SU-DHL-6 (cell line): Measurements from ENCODE around the gene TMEM207.

ENCODE experiments used
- H2AFZ ChIP-seq: fragments of 200-600 bp; sonication (generic); 2 replicates; pipeline ENCODE4 v1.6.1; 2014; ENCODE audit warnings: low read depth, mild to moderate bottlenecking, moderate library complexity, mixed read lengths, antibody characterized with exemption, low read length; ENCODE audit not compliant: severe bottlenecking
- H3F3A ChIP-seq: fragments of 200-600 bp; shearing (Covaris generic); 2 replicates; pipeline ENCODE4 v1.6.0; 2016; ENCODE audit warnings: antibody characterized with exemption, mild to moderate bottlenecking; ENCODE audit not compliant: insufficient read depth
- H3K27ac ChIP-seq: fragments of 200-600 bp; sonication (generic); 2 replicates; pipeline ENCODE4 v1.5.1; 2016; ENCODE audit warnings: low read depth, mild to moderate bottlenecking, low read length, moderate library complexity, mixed read lengths
- H3K27me3 ChIP-seq: fragments of 200-600 bp; sonication (generic), shearing (Covaris generic); 2 replicates; pipeline ENCODE4 v1.6.0; 2014; ENCODE audit warnings: mild to moderate bottlenecking, low read length
- H3K36me3 ChIP-seq: fragments of 200-600 bp; sonication (generic); 2 replicates; pipeline ENCODE4 v1.6.1; 2014; ENCODE audit warnings: mild to moderate bottlenecking, low read length, mixed read lengths
- H3K4me2 ChIP-seq: fragments of 300-600, 200-600 bp; shearing (Covaris generic), sonication (generic); 2 replicates; pipeline ENCODE4 v1.6.0; 2014; ENCODE audit warnings: low read length, low read depth, mild to moderate bottlenecking; ENCODE audit not compliant: poor library complexity, severe bottlenecking
- H3K4me3 ChIP-seq: fragments of 200-600 bp; sonication (generic); 2 replicates; pipeline ENCODE4 v1.5.1; 2014; ENCODE audit warnings: antibody characterized with exemption, low read length, mild to moderate bottlenecking, mixed read lengths; ENCODE audit not compliant: insufficient read depth, poor library complexity, severe bottlenecking
- H3K79me2 ChIP-seq: fragments of 200-600 bp; sonication (generic); 2 replicates; pipeline ENCODE4 v1.6.1; 2014; ENCODE audit warnings: mild to moderate bottlenecking, low read length, moderate library complexity; ENCODE audit not compliant: insufficient read depth
- H3K9ac ChIP-seq: fragments of 200-600 bp; sonication (generic); 2 replicates; pipeline ENCODE4 v1.7.0; 2014; ENCODE audit warnings: mild to moderate bottlenecking, low read length
- H3K9me2 ChIP-seq: fragments of 200-600 bp; sonication (generic); replicated peaks from 2 replicates; pipeline ENCODE4 v1.6.1; 2014; ENCODE audit warnings: low read length; ENCODE audit not compliant: insufficient read depth
- H3K9me3 ChIP-seq: fragments of 200-600 bp; sonication (generic); 2 replicates; pipeline ENCODE4 v1.6.1; 2014; ENCODE audit warnings: low read length, mixed read lengths; ENCODE audit not compliant: insufficient read depth
- H4K20me1 ChIP-seq: fragments of 200-600 bp; sonication (generic); 2 replicates; pipeline ENCODE4 v1.6.1; 2014; ENCODE audit warnings: low read depth, mild to moderate bottlenecking, antibody characterized with exemption, low read length, moderate library complexity, mixed read lengths
- EZH2phosphoT487 ChIP-seq: fragments of 200-600 bp; sonication (generic), shearing (Covaris generic); conservative IDR thresholded peaks from 2 replicates; pipeline ENCODE4 v1.6.1; 2018; ENCODE audit warnings: mild to moderate bottlenecking, antibody characterized with exemption, low read length, moderate library complexity, mixed read lengths
- TF ChIP-seq, protein P1 (sequence below): fragments of 200-600 bp; sonication (generic); IDR thresholded peaks from one replicate; pipeline ENCODE4 v1.5.1; 2017; ENCODE audit warnings: antibody characterized with exemption, mild to moderate bottlenecking, low read length, moderate library complexity; ENCODE audit not compliant: insufficient read depth, poor library complexity, severe bottlenecking

TMEM207 gene

DNA sequence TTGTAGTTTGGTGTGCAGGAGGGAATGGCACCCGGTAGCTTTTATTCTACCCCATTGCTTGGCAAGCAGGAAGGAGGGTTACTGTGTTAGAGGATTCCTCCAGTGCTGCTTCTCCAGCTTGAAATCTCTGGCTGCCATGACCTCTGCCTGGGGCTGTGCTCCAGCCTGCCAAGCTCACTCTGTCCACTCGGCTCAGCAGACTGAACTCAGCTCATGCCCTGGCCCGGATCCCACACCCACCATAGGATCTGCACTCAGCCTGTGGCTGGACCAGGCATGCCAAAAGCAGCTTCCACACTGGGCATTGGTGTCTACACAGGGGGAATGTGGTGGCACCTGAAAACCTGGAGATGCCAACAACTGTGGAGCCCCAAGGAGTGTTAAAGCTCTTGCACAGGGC, 35.4 kb downstream of the TMEM207 start:
- Histone ChIP-seq H3K9me3 (peaks cover 8% of the 10 kb centered on the region; the same call in 1 of the 2 replicates), H3K9me2 (no peaks in the 10 kb centered on the region), H3K4me3 (no peak overlapping the region), H4K20me1 (no peaks in the 10 kb centered on the region), H3K79me2 (no peaks in the 10 kb centered on the region), H3K9ac (no peak overlapping the region), H2AFZ (no peak overlapping the region), H3K4me2 (no peak overlapping the region), H3K27me3 (no peaks in the 10 kb centered on the region), H3K36me3 (no peaks in the 10 kb centered on the region), H3F3A (no peaks in the 10 kb centered on the region), H3K27ac (no peak overlapping the region)
- no peak for TF ChIP-seq EZH2phosphoT487
- TF ChIP-seq, protein P1, sequence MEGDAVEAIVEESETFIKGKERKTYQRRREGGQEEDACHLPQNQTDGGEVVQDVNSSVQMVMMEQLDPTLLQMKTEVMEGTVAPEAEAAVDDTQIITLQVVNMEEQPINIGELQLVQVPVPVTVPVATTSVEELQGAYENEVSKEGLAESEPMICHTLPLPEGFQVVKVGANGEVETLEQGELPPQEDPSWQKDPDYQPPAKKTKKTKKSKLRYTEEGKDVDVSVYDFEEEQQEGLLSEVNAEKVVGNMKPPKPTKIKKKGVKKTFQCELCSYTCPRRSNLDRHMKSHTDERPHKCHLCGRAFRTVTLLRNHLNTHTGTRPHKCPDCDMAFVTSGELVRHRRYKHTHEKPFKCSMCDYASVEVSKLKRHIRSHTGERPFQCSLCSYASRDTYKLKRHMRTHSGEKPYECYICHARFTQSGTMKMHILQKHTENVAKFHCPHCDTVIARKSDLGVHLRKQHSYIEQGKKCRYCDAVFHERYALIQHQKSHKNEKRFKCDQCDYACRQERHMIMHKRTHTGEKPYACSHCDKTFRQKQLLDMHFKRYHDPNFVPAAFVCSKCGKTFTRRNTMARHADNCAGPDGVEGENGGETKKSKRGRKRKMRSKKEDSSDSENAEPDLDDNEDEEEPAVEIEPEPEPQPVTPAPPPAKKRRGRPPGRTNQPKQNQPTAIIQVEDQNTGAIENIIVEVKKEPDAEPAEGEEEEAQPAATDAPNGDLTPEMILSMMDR: no peak

- Histone ChIP-seq H4K20me1 (no peaks in the 10 kb centered on the region), H3K36me3 (no peaks in the 10 kb centered on the region), H2AFZ (no peak overlapping the region), H3K27me3 (no peaks in the 10 kb centered on the region), H3F3A (no peaks in the 10 kb centered on the region), H3K4me2 (no peak overlapping the region), H3K27ac (no peak overlapping the region), H3K79me2 (no peaks in the 10 kb centered on the region), H3K9me2 (no peaks in the 10 kb centered on the region), H3K9me3 (no peaks in the 10 kb centered on the region), H3K4me3 (no peak overlapping the region), H3K9ac (no peak overlapping the region)
- no peak for TF ChIP-seq EZH2phosphoT487
- TF ChIP-seq, protein P1: no peak
Observed at GRCh38 chr3:190404715-190405114, 45.0 kb downstream of the TMEM207 start.

GRCh38 chr3:190401963-190402362, 47.7 kb downstream of the TMEM207 start:
- no peaks in the 10 kb centered on the region for H3K27me3 ChIP-seq
- H3K36me3 ChIP-seq: no peaks in the 10 kb centered on the region
- no peaks in the 10 kb centered on the region for H4K20me1 ChIP-seq
- no peaks in the 10 kb centered on the region for H3K79me2 ChIP-seq
- H3K9me3 ChIP-seq: no peaks in the 10 kb centered on the region
- no peak overlapping the region for H3K9ac ChIP-seq
- H2AFZ ChIP-seq: no peak overlapping the region
- H3K27ac ChIP-seq: no peak overlapping the region
- TF ChIP-seq EZH2phosphoT487: no peak
- TF ChIP-seq, protein P1: no peak
- H3K4me3 ChIP-seq: no peak overlapping the region
- no peaks in the 10 kb centered on the region for H3K9me2 ChIP-seq
- no peak overlapping the region for H3K4me2 ChIP-seq
- no peaks in the 10 kb centered on the region for H3F3A ChIP-seq

DNA sequence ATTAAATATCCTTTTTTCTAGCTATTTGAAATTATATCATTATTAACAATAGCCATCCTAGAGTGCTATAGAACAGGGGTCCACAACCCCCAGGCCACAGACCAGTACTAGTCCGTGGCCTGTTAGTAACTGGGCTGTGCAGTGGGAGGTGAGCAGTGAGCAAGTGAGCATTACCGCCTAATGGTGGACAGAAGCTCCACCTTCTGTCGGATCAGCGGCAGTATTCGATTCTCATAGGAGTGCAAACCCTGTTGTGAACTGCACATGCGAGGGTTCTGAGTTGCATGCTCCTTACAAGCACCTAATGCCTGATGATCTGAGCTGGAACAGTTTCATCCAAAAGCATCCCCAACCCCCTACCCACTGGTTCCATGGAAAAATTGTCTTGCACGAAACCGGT, 50.0 kb downstream of the TMEM207 start:
- H3K9ac ChIP-seq: no peak overlapping the region

More for the DNA sequence above, 50.0 kb downstream of the TMEM207 start:
- Histone ChIP-seq H4K20me1 (no peaks in the 10 kb centered on the region), H3K4me2 (no peak overlapping the region), H3F3A (no peaks in the 10 kb centered on the region), H3K27me3 (no peaks in the 10 kb centered on the region), H2AFZ (no peak overlapping the region), H3K36me3 (no peaks in the 10 kb centered on the region), H3K4me3 (no peak overlapping the region), H3K9me2 (no peaks in the 10 kb centered on the region), H3K79me2 (no peaks in the 10 kb centered on the region), H3K27ac (no peak overlapping the region), H3K9me3 (no peaks in the 10 kb centered on the region)
- TF ChIP-seq EZH2phosphoT487: no peak
- TF ChIP-seq, protein P1: no peak
